HG03097 (cell line): ENCODE results near the gene MACROH2A1.

ENCODE experiments used
- ATAC-seq: cut with Tn5 transposase; IDR thresholded peaks from one replicate; pipeline ENCODE4 v1.9.1; 2021; ENCODE audit not compliant: unreplicated experiment, low FRiP score

Gene MACROH2A1

DNA sequence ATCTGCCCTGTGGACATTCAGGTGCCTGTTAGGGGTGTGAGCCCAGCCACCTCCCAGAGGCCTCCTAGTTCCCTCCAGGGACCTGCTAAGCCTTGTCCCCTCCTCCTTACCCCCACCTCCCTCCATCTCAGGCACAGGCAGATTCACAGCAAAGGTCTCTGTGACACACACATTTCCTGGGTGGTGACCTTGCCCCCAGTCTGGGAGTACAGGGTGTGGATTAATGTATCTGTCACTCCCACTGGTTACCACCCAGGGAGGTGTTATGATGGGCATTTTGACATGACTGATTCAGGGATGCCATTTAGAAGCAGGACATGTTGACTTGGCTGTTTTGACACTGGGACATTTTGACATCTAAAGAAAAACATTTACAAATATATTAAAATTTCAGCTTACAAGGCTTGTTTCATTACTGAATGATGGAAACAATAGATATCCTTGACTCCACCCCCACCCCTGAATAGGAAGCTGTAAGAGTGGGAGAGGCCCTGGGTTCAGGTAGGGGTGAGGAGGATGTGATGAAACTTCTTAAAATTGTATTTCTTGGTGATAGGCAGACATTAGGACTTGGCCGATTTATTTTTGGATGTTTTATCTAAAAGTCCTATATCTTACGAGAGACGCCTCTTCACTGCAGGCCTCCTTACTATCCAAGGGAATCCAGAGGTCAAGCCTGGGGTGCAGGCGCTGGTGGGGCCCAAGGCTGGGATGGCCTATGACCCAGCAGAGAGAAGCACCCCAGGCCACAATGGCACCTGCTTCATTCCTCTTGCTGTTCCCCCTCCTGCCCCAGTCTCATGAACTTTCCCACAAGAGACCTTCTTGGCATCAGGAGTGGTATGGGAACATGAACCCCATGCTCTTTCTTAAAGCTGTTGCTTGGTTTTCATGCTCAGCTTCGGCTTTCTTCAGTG is 101.9 kb downstream of the MACROH2A1 start:
- no peak for ATAC-seq

- ATAC-seq, result no peak
These were observed 103.2 kb downstream of the MACROH2A1 start for GRCh38 chr5:135295852-135296251.

GRCh38 chr5:135294793-135295192 is 104.2 kb downstream of the MACROH2A1 start:
- no peak for ATAC-seq

GRCh38 chr5:135289651-135290050 is 109.4 kb downstream of the MACROH2A1 start:
- ATAC-seq, result no peak

GRCh38 chr5:135287551-135287950 is 111.5 kb downstream of the MACROH2A1 start:
- no peak for ATAC-seq
